CD1c-positive myeloid dendritic cell (primary cell): ENCODE data around the gene HDAC7.

Source experiments
- DNase-seq: peaks from one replicate; pipeline ENCODE4 v3.0.0-alpha.2; 2016; ENCODE audit errors: extremely low spot score

Gene HDAC7

GRCh38 chr12:47819896-47820630 is at the start of gene HDAC7:
Gene HDAC7, minus strand, starts transcription at chr12:47819903. Its CDS starts 118 bp downstream, at chr12:47819785.
- peak; percentile 58 for DNase-seq

GRCh38 chr12:47868552-47869031 is 48.9 kb upstream of the HDAC7 start:
- DNase-seq = peak; percentile 93

- DNase-seq = peak; percentile 28
These were observed 48.3 kb upstream of the HDAC7 start for GRCh38 chr12:47868041-47868440.

GRCh38 chr12:47867495-47867941 is 47.8 kb upstream of the HDAC7 start:
- DNase-seq = peak; percentile 86

GRCh38 chr12:47864646-47865235 is 45.0 kb upstream of the HDAC7 start:
- no peak for DNase-seq

- DNase-seq = no peak
These were observed 44.3 kb upstream of the HDAC7 start for GRCh38 chr12:47863985-47864384.

GRCh38 chr12:47863467-47863866 is 43.8 kb upstream of the HDAC7 start:
- no peak for DNase-seq

GRCh38 chr12:47862881-47863280 is 43.2 kb upstream of the HDAC7 start:
- DNase-seq = no peak

GRCh38 chr12:47862167-47862750 is 42.6 kb upstream of the HDAC7 start:
- no peak for DNase-seq

GRCh38 chr12:47860873-47861272 is 41.2 kb upstream of the HDAC7 start:
- DNase-seq = no peak

- no peak for DNase-seq
These were observed 40.7 kb upstream of the HDAC7 start for GRCh38 chr12:47860279-47860841.

- DNase-seq = no peak
These were observed 39.0 kb upstream of the HDAC7 start for GRCh38 chr12:47858511-47859266.

- DNase-seq = no peak
These were observed 37.2 kb upstream of the HDAC7 start for GRCh38 chr12:47856721-47857575.

GRCh38 chr12:47856094-47856493 is 36.4 kb upstream of the HDAC7 start:
- no peak for DNase-seq

GRCh38 chr12:47855502-47855901 is 35.8 kb upstream of the HDAC7 start:
- no peak for DNase-seq

GRCh38 chr12:47854531-47854930 is 34.8 kb upstream of the HDAC7 start:
- DNase-seq = no peak

- DNase-seq = no peak
These were observed 32.4 kb upstream of the HDAC7 start for GRCh38 chr12:47852096-47852571.

GRCh38 chr12:47851303-47851952 is 31.7 kb upstream of the HDAC7 start:
- no peak for DNase-seq

- DNase-seq = no peak
These were observed 30.7 kb upstream of the HDAC7 start for GRCh38 chr12:47850153-47851084.
